ENCODE results near the gene FCMR.

DNA sequence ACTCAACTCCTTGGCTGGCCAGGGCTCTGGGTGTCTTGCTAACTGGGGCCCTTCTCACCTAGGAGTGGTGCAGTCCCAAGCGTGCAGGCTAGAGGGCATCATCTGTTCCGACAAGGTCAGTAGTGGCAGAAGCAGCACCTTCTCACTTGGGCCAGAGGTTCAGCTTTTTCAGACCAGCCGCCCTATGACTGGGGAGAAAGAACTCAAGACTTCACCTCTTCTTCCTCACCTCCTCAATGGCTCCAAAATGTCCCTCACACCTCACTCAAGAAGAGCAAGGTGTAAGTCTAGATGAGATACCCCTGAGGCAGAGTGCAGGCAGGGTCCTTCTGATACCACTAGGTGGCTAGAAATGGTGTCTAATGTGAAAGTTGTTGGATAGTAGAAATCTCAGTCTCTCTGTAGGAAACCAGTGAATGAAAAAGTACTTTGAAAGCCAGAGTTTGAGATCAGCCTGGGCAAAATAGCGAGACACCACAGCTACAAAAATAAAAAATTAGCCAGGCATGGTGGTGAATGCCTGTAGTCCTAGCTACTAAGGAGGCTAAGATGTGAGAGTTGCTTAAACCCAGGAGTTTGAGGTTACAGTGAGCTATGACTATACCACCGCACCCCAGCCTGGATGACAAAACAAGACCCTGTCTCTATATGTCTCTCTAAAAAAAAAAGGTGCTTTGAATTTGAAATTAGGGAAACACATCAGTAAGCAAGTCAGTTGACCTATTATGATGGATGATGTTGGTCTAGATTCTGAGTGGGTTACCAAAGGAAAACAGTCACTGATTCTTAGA, 64.9 kb downstream of the FCMR start:
- no peak for TF ChIP-seq EZH2phosphoT487 (IDR thresholded peaks at IDR 0.05; ENCODE audit: borderline replicate concordance)
- TF ChIP-seq, protein P1, sequence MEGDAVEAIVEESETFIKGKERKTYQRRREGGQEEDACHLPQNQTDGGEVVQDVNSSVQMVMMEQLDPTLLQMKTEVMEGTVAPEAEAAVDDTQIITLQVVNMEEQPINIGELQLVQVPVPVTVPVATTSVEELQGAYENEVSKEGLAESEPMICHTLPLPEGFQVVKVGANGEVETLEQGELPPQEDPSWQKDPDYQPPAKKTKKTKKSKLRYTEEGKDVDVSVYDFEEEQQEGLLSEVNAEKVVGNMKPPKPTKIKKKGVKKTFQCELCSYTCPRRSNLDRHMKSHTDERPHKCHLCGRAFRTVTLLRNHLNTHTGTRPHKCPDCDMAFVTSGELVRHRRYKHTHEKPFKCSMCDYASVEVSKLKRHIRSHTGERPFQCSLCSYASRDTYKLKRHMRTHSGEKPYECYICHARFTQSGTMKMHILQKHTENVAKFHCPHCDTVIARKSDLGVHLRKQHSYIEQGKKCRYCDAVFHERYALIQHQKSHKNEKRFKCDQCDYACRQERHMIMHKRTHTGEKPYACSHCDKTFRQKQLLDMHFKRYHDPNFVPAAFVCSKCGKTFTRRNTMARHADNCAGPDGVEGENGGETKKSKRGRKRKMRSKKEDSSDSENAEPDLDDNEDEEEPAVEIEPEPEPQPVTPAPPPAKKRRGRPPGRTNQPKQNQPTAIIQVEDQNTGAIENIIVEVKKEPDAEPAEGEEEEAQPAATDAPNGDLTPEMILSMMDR (conservative IDR thresholded peaks at IDR 0.05; ENCODE audit: low read length): peak; percentile 86

All from Loucy (cell line).